ENCODE results near the gene KRTAP21-1.

Gene KRTAP21-1

DNA sequence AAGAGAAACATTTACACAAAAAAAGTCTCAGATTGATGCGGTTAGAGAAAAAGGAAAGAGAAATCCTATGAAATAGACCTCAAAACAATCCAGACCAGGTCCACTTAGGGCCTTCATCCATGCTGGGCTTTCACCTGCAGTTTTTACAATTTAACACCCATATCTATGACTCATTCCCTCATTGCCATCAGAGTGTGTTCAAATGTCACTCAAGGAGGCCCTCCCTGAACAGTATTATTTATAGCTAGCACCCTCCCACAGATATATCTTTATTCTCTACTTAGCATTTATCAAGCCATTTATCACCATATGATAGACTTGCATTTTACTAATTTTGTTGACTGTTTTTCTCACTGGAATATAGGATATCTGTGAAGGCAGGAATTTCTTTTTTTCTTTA is 35.8 kb downstream of the KRTAP21-1 start:
- H3K4me3 ChIP-seq (ENCODE audit: low read depth, low read length), result no peak overlapping the region
- no peak for DNase-seq (ENCODE audit: low read depth)
- TF ChIP-seq POLR2A (IDR thresholded peaks at IDR 0.05; ENCODE audit: extremely low read depth, insufficient read length) (no peak), MAX (IDR thresholded peaks at IDR 0.05; ENCODE audit: low read depth, low read length) (no peak), CTCF (IDR thresholded peaks at IDR 0.05; ENCODE audit: low read depth, low read length) (no peak), MYC (IDR thresholded peaks at IDR 0.05; ENCODE audit: low read depth, low read length) (no peak)

DNA sequence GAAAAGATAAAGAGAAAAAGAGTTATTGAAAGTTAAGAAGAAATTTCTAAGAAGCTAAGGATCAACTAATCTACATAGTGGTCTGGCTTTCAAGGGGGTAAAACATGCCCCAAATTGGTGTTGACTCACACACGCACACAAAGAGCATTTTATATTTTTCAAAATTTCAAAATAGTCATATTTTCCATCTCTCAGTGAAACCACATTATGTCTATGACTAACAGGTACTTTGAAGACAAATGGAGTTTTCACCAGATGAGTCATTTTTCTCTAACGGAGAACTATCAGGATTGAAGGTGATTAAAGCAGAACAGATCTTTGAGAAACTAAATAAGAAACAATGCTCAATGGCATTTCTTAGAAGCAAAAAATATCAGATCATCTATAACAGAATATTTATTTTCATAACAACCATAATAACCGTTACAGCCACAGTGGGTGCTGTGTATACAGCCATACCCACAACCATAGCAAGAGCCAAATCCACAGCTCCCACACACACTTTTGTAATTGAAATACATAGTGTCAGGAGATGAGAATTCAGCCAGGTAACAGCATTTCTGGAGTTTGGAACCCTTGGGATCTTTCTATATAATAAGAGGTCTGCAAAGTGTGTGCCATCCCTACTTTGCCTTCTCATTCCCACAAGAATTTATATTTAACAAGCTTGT is 36.9 kb downstream of the KRTAP21-1 start, which contains the start of gene KRTAP21-3:
Gene KRTAP21-3, minus strand, starts transcription at position 539 of the 671 bp plus-strand sequence. Its CDS starts 18 bp downstream, at position 521.
- H3K4me3 ChIP-seq (ENCODE audit: low read depth, low read length), result no peak within 1 kb of the TSS
- TF ChIP-seq MYC (IDR thresholded peaks at IDR 0.05; ENCODE audit: low read depth, low read length) (no peak), CTCF (IDR thresholded peaks at IDR 0.05; ENCODE audit: low read depth, low read length) (no peak), MAX (IDR thresholded peaks at IDR 0.05; ENCODE audit: low read depth, low read length) (no peak), POLR2A (IDR thresholded peaks at IDR 0.05; ENCODE audit: extremely low read depth, insufficient read length) (no peak)
- peak; percentile 1 for DNase-seq (ENCODE audit: low read depth)

GRCh38 chr21:30717105-30717504 is 38.1 kb downstream of the KRTAP21-1 start:
- DNase-seq (ENCODE audit: low read depth), result no peak
- no peak for TF ChIP-seq MYC (IDR thresholded peaks at IDR 0.05; ENCODE audit: low read depth, low read length)
- no peak for TF ChIP-seq POLR2A (IDR thresholded peaks at IDR 0.05; ENCODE audit: extremely low read depth, insufficient read length)
- TF ChIP-seq MAX (IDR thresholded peaks at IDR 0.05; ENCODE audit: low read depth, low read length), result no peak
- TF ChIP-seq CTCF (IDR thresholded peaks at IDR 0.05; ENCODE audit: low read depth, low read length), result no peak
- no peak overlapping the region for H3K4me3 ChIP-seq (ENCODE audit: low read depth, low read length)

DNA sequence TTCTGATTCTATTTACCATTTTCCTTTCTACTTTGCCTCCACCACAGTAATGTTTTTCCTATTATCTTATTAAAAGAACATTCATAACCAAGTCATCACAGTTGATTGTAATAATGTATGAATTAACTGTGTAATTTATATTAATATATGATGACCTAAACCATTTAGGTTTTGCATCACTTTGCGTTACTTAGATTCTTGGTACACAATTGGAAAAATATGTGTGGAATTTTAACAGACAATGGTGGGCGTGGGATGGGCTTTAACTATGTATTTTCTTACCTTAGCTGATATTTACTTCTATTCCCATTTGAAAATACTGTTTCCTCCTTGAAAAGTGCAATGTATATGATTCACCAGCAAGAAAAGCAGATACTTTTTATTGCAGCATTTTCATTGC is 40.3 kb downstream of the KRTAP21-1 start:
- DNase-seq (ENCODE audit: low read depth), result no peak
- no peak overlapping the region for H3K4me3 ChIP-seq (ENCODE audit: low read depth, low read length)
- no peak for TF ChIP-seq POLR2A (IDR thresholded peaks at IDR 0.05; ENCODE audit: extremely low read depth, insufficient read length)
- TF ChIP-seq MAX (IDR thresholded peaks at IDR 0.05; ENCODE audit: low read depth, low read length), result no peak
- no peak for TF ChIP-seq MYC (IDR thresholded peaks at IDR 0.05; ENCODE audit: low read depth, low read length)
- TF ChIP-seq CTCF (IDR thresholded peaks at IDR 0.05; ENCODE audit: low read depth, low read length), result no peak

GRCh38 chr21:30714456-30714855 is 40.8 kb downstream of the KRTAP21-1 start:
- no peak overlapping the region for H3K4me3 ChIP-seq (ENCODE audit: low read depth, low read length)
- TF ChIP-seq CTCF (IDR thresholded peaks at IDR 0.05; ENCODE audit: low read depth, low read length), result peak; percentile 3
- TF ChIP-seq MYC (IDR thresholded peaks at IDR 0.05; ENCODE audit: low read depth, low read length), result no peak
- no peak for TF ChIP-seq POLR2A (IDR thresholded peaks at IDR 0.05; ENCODE audit: extremely low read depth, insufficient read length)
- no peak for TF ChIP-seq MAX (IDR thresholded peaks at IDR 0.05; ENCODE audit: low read depth, low read length)
- DNase-seq (ENCODE audit: low read depth), result peak; percentile 1

Measured in NB4 (cell line).